ENCODE results near the gene HSPA4L.
A peak's percentile ranks its signal among the peaks of the same experiment; 100 is the strongest.

HSPA4L gene

DNA sequence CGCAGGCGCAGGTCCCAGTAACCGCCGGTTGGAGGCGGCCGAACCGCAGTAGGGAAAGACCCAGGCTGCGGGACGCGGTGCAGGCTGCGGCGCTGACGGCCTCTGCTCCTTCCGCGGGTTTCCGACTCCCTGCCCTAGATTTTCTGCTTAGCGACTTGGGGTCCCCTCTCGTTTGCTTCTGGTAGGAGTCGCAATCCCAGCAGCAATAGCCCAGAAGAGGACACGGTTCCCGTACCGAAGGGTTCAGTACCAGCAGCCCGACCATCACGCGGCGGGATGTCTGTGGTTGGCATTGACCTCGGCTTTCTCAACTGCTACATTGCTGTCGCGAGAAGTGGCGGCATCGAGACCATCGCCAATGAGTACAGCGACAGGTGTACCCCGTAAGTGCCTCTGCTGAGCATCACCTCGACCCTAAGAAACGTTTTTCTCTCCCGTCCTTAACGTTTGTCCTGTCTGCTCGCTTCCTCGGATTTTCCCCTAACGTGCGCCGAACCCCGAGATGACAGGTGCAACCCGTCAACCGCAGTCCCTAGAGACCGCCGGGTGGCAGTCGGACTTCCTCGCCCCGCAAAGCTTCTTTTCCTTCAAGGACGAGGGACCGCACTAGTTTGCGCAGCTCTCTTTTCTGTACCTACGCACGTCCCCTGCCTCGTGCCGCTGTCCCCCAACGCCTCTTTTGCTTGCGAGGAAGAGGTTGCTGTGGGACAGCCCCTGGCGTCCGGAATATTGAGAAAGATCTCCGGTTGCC is at the start of gene HSPA4L:
Gene HSPA4L, plus strand, starts transcription at position 48 of the 751 bp plus-strand sequence. Its CDS starts 229 bp downstream, at position 277.
- intact Hi-C loops (cut with DNase I): loop anchor here (2.0 kb wide), 1 partner anchor 278 kb away; the partner anchor contains the start of gene LARP1B
- peak; percentile 27 to 94 (median 54) for DNase-seq

DNA sequence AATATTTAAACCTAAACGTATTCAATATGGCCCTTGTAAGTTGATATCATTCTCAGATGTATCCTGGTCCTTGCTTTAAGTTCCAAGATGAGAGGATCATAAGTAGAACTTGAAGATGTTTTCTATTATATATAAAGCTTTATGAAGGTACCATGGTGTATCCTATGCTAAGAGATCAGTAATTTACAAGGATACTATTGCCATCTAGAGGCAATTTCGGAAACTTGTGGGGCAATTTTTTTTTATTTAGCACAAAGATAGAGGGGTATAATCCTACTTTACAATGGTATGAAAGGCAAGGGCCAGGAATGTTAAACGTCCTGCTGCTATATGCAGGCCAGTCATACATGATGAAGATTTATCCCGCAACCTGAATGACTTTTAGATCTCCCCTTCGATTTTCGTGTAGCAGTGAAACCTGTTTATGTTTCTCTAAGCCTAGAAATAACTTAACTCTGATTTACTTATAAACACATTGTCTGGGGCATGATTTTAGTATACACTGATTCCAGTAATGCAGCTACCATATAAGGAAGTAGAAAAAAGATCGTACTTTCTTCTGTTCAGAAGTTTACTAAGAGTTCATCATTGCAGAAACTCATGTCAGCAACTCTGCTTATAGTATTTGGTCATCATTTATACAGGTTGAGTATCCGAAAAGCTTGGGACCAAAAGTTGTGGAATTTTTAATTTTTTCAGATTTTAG is 49.3 kb upstream of the HSPA4L start:
- intact Hi-C loops (cut with DNase I): loop anchor here (5.0 kb wide), 1 partner anchor 130 kb away; no protein-coding TSS in a partner anchor
- peak in 1 of 42 donors; percentile 27 for DNase-seq

DNA sequence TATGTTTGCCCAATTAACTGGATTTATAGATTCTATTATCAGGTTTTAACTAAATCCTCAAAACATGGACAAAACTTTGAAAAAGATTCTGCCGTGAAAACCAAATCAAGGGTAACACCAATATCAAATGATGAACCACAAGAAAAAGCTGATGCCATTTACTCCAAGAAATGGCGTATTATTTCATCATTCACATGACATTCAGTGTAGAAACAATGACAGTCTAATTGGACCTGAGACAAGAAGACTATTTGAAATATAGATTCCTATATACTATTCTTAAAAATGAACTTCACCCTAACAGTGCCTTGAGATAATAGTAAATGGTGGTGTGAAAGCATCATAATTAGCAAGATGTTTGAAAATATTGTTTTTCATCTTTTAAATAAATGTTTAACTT is 47.1 kb upstream of the HSPA4L start:
- intact Hi-C loops (cut with DNase I): loop anchor here (5.0 kb wide), 1 partner anchor 133 kb away; no protein-coding TSS in a partner anchor
- DNase-seq: no peak

DNA sequence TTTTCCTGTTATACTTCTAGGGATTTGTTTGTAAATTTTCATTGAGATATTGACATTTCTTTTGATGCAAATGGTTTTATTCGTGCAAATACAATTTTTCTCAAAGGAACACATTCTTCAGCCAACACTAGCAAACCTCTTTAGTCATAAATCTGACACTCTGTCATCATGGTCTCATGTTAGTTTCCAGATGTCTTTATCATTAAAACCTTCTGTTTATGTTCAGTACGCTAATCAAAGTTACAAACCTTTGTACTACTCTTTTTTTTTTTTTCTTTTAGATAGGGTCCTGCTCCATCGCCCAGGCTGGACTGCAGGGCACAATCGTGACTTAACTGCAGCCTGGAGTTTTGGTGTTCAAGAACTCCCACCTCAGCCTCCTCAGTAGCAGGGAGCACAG is 44.8 kb upstream of the HSPA4L start:
- intact Hi-C loops (cut with DNase I): no loop called here
- DNase-seq: no peak

DNA sequence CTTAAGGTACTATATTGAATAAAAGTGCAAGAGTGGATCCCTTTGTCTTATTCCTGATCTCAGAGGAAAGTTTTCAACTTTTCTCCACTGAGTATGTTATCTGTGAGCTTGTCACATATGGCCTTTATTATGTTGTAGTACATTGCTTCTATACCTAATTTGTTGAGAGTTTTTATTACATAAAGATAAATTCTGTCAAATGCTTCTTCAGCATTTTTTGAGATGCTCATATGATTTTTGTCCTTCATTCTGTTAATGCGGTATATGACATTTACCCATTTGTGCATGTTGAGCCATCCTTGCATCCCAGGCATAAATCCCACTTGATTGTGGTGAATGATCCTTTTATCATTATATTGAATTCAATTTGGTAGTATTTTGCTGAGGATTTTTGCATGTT is 40.9 kb upstream of the HSPA4L start:
- no peak for DNase-seq
- intact Hi-C loops (cut with DNase I): no loop called here

DNA sequence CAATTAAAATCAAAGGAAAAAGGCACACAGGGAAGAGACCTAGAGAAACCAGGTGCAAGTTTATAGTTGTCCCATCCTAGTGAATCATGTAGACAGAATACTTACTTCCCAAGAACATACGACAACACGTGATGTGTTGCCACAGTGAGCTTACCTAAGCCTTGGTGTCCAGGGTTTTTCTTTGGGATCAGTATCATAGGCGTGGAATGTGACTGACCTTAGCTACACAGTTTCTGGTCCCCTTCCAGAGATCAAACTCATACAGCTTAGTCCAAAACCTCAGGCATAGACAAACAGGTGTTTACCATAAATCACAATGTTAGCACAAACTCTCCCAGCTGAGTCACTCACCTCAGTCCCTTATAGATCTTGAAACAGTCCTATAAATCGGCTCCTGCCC is 34.2 kb upstream of the HSPA4L start:
- DNase-seq: no peak
- intact Hi-C loops (cut with DNase I): no loop called here

DNA sequence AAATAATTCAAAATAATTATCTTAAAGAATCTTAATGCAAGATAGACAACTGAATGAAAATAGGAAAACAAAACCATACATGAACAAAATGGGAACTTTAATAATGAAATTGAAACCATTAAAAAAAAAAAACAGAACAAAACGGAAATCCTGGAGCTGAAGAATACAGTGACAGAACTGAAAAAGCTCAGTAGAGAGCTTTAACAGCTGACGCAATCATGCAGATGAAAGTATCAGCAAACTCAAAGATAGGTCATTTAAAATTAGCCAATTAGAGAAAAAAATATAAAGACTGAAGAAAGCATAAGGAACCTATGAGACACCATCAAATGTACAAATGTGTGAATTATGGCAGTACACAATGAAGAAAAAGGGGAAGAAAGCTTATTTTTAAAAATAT is 33.2 kb upstream of the HSPA4L start:
- intact Hi-C loops (cut with DNase I): no loop called here
- DNase-seq: no peak

DNA sequence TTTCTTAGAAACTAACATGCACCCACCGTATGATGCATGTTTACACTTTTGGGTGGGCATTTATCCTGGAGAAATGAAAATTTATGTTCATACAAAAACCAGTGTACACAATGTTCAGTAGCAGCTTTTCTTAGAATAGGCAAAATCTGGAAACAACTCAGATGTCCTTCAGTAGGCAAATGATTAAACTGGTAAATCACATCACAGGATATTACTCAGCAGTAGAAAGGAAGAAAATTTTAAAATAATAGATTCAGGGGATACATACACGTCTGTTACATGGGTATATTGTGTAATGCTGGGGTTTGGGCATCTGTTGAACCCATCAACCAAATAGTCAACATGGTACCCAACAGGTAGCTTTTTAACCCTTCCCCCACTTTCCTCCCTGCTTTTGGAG is 25.2 kb upstream of the HSPA4L start:
- intact Hi-C loops (cut with DNase I): no loop called here
- DNase-seq: no peak

DNA sequence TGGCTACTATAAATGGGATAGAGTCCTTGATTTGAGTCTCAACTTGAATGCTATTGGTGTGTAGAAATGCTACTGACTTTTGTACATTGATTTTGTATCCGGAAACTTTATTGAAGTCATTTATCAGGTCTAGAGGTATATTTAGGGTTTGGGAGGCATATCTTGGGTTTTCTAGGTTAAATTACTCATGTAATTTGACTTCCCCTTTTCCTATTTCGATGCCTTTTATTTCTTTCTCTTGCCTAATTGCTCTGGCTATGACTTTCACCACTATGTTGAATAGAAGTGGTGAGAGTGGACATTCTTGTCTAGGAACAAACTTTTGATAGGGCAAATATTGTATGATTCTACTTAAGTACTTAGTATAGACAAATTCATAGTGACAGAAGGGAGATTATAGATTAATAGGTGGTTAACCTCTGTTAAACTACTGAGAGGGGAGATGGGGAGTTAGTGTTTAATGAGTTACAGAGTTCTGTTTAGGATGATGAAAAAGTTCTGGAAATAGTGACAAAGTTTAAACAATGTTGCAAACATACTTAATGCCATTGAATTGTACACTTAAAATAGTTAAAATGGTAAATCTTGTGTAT is 22.8 kb upstream of the HSPA4L start:
- intact Hi-C loops (cut with DNase I): no loop called here
- DNase-seq: no peak

DNA sequence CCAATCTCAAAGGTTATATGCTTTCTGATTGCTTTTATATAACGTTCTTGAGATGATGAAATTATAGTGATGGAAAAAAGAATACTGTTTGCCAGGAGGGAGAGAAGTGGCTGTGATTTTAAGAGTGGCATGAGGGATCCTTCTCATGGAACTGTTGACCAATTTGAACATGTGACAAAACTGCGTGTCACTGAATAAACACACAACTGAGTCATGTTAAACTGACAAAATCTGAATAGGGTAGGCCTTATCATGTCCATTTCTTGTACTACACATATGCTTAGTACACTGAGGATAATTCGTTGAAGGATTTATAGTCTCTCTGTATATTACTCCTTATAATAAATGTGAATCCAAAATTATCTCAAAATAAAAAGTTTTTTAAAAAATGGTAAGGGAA is 22.2 kb upstream of the HSPA4L start:
- intact Hi-C loops (cut with DNase I): no loop called here
- no peak for DNase-seq

DNA sequence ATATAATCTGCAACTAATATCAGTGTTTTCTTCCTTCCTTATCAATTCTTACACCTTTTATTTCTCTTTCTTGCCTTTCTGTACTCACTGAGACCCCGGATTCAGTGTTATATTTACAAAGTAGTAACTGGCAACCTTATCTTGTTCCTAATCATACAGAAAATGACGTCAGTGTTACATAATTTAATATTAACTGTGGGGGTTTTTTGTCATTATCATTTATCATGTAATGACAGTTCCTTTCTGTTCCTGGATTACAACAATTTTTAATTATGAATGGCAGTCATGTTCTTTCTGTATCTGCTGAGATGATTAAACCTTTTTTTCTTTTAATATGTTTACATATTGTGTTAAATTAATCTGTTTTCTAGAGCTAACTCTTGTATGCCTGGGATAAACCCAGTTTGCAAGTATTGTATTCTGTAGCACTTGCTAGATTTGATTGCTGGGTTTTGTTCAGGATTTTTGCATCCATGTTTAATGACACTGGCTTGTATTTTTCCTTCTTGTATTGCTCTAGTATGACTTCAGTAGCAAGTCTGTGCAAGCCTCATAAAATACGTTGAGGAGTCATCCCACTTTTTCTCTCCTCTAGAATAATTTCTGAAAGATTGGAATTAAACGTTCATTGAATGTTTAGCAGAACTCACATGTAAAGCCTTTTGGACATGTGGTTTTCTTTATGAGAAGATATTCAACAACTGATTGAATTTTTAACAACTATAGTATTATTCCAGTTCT is 10.4 kb upstream of the HSPA4L start:
- DNase-seq: no peak
- intact Hi-C loops (cut with DNase I): no loop called here

DNA sequence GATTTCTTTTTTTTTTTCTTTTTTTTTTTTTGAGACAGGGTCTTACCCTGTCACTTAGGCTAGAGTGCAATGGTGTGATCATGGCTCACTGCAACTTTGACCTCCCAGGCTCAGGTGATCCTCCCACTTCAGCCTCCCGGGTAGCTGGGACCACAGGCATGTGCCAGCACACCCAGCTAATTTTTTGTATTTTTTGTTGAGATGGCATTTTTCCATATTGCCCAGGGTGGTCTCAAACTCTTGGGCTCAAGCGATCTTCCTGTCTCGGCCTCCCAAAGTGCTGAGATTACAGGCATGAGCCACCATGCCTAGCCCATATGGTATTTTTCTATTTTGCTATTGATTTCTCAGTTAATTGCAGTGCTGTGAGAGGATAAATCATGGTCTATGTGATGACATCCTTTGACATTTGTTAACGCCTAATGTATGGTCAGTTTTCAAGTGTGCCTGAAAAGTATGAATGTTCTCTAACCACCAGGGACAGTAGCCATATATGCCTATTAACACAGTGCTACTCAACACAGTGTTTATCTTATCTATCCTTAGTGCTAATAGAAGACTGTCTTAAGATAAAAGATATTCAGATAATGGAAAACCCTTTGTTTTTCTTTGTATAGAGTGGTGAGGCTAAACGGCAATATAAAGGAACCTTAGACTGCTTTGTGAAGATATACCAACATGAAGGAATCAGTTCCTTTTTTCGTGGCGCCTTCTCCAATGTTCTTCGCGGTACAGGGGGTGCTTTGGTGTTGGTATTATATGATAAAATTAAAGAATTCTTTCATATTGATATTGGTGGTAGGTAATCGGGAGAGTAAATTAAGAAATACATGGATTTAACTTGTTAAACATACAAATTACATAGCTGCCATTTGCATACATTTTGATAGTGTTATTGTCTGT is 9.1 kb upstream of the HSPA4L start:
- intact Hi-C loops (cut with DNase I): no loop called here
- DNase-seq: no peak

DNA sequence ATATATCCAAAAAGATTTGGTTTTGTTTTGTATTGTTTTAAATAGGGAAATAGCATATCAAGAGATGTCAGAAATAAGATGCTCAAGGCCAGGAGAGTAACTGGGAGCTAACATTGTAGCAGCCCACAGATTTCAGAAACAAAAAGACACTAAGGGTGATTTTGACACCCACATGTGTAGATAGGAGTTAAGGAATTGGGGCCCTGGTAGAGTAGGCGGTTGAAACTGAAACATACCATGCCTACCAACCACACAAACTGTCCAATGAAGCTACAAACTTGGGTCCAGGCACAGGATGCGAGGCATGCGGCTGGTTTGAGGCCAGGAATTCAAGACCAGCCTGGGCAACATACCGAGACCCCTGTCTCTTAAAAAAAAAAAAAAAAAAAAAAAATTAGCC is 6.3 kb upstream of the HSPA4L start:
- intact Hi-C loops (cut with DNase I): no loop called here
- no peak for DNase-seq

DNA sequence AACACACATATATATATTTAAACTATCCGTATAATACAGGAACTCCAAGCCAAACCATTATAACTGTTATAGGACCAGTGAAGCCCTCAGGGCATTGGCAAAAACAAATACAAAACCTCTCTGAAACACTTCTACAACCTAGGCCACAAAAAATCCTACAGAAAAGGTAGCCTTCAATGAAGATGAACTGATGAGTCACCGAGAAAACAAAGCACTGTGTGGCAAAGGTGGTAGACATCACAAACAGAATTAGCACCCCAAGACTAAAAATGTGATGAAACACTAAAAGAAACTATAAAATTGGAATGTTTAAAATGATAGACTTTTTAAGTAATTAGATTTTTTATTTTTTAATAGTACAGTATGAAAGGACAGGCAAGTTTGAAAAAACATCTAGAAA is 5.5 kb upstream of the HSPA4L start:
- intact Hi-C loops (cut with DNase I): no loop called here
- no peak for DNase-seq

DNA sequence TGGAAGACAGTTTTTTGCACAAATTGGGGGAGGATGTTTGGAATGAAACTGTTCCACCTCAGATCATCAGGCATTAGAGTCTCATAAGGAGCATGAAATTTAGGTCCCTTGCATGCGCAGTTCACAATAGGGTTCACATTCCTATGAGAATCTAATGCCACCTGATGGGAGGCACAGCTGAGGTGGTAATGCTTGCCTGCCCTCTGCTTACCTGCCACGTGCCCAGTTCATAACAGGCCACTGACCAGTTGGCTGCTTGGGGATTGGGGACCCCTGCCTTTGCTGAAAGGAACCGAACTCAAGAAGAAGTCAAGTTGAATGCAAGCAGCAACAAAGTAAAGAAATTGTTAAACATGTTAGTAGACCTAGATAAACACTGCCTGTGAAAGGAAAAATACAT is 4.6 kb upstream of the HSPA4L start:
- intact Hi-C loops (cut with DNase I): no loop called here
- no peak for DNase-seq

DNA sequence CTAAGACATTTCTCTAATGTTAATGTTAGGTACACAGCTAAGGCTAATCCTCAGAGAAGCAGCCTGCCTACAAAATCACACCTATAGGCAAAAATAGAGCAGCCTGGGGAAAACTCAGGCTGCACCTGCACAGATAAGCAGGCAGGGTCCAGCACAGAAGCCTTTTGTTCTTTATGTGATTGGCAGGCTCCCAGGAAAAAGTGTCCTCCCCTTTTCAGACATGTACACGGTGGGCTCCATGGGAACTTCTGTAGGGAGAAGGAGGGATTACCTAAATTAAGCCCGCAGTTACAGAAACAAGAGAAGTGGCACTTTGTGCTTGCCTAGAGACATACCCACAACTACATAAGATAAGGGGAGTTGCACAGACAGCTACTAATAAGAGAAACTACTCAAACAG is 4.0 kb upstream of the HSPA4L start:
- intact Hi-C loops (cut with DNase I): no loop called here
- no peak for DNase-seq

DNA sequence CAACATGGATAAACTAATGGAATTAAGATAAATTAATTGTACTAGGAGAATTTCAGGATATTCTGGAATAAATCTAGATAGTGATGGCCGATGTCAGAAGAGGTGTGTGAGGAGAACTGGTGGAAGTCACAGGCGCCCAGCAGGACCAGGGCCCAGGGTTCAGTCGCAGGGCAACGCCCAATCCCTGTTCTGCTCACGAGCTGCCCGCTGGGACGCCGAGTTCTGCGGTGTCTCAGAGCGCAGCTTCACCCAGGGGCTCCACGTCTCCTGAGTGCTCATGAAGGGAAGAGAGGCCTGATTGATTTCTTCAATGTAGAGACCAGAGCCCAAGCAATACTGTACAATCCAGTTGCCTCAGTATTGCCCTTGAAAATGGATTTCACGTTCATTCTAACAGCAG is 1.5 kb upstream of the HSPA4L start:
- intact Hi-C loops (cut with DNase I): no loop called here
- DNase-seq: peak in 3 of 42 donors; percentile 2 to 17 (median 16)

DNA sequence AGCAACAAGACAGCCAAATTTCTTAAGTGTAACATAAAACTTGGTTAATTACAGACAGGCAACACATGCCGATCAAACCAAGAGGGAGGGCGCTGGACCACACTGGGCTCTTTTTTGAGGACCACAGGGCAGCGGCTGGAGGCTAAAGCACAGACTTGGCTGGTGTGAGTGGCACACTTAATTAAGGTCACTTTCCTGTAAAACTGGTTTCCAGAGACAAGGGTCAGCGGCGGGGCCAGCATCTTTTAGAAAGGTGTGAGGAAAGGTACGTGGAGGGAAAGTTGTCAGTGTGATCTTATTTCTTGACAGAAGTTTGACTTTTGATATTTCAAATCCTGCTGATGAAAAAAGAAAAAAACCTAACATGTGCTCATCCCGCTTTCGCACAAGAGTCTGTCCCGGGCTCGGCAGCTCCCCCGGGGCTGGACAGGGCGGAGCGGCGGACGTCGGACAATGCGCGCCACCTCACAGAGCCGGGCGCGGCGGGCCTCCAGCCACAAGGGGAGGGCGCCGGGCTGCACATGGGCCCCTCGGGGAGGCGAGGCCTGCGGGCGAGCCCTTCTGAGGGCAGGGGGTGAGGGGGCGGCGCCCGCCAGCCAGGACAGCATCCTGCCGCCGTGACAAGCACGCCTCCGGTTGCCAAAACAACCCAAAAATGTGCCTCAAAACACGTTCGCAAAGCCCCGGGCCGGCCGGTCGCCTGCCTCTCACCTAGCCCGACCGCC is 660 bp upstream of the HSPA4L start:
- intact Hi-C loops (cut with DNase I): loop anchor here (2.0 kb wide), 1 partner anchor 279 kb away; the partner anchor contains the start of gene LARP1B
- peak in 31 of 42 donors; percentile 1 to 73 (median 39) for DNase-seq
